ENCODE measurements around the gene CTDSP2.

The CTDSP2 gene

DNA sequence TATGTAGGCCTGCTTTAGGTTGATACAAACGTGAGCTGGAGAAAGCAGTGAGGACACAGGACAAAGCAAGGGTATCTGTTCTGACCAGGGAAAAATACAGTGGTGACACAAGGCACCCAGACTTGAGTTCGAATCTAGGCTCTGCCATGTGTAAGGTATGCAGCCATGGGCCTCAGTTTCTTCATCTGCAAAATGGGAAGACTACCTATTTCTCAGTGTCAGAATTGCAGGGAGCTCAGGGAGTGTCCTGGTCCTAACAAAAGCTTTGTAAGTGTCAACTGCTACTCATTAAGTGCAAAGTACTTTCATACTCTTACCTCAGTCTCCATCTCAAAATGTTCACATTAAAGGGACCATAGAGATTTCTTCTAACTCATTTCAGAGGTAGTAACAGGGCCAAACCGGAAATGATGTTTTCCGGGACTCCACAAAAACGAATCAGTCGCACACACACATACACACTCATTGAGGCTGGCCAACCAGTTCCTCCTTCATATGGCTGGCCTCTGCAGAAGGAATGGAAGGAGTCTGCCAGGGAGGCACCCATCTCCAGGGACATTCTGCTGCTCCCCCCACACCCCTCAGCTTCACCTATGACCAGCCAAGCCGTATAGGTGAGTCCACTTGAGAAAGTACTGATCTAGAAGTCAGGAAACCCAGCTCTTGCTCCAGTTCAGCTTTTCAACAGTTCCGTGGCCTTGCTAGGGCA is 7.8 kb downstream of the CTDSP2 start:
- no peak for TF ChIP-seq CEBPB (IDR thresholded peaks at IDR 0.05)
- TF ChIP-seq NFIC (IDR thresholded peaks at IDR 0.05) = no peak
- TF ChIP-seq EP300 (IDR thresholded peaks at IDR 0.05; ENCODE audit: borderline replicate concordance) = no peak
- no peak for TF ChIP-seq REST (IDR thresholded peaks at IDR 0.05; ENCODE audit: low read depth)
- no peak for TF ChIP-seq TAF1 (IDR thresholded peaks at IDR 0.05; ENCODE audit: low read depth)
- no peak for TF ChIP-seq TCF12 (IDR thresholded peaks at IDR 0.05; ENCODE audit: low read depth)

DNA sequence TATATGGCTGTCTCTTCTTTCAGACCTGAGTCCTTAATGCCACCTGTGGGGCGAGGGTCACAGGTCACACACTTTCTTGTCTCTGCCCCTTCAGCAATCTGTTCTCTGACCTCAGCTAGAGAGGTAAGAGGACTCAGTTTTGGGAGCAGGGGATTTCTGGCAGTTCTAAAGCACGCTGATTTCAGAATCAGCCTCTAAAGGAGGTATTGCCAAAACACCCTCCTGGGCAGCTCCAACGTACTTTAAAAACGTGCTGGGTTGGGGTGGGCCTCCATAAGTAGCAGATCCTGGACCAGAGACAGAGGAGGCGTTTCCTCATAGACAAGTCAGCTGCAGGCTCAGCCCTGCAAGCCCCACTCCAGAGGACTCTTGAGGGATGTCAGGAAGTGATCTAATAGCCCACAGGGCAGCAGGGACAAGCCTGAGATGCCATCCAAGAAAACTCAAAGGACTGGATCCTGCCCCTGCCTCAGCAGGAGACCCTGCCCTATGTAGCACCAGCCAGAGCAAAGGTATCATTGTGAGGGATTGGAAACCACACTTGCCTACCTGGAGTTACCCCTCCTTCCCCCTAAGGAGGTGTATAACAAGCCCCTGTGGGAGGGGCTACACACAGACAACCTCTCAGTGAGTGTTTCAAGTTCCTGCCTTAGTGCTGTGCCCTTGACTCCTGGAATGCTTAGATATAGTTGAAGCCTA is 8.5 kb downstream of the CTDSP2 start:
- no peak for TF ChIP-seq YY1 (IDR thresholded peaks at IDR 0.05; ENCODE audit: low read depth)
- no peak for TF ChIP-seq NFIC (IDR thresholded peaks at IDR 0.05)
- TF ChIP-seq, protein P1, sequence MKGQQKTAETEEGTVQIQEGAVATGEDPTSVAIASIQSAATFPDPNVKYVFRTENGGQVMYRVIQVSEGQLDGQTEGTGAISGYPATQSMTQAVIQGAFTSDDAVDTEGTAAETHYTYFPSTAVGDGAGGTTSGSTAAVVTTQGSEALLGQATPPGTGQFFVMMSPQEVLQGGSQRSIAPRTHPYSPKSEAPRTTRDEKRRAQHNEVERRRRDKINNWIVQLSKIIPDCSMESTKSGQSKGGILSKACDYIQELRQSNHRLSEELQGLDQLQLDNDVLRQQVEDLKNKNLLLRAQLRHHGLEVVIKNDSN (IDR thresholded peaks at IDR 0.05) = no peak
- TF ChIP-seq TCF12 (IDR thresholded peaks at IDR 0.05; ENCODE audit: low read depth) = no peak
- no peak for TF ChIP-seq CREB1 (IDR thresholded peaks at IDR 0.05; ENCODE audit: low read depth)
- TF ChIP-seq TEAD4 (IDR thresholded peaks at IDR 0.05) = no peak
- no peak for TF ChIP-seq FOXM1 (IDR thresholded peaks at IDR 0.05; ENCODE audit: borderline replicate concordance, low read depth)
- no peak for TF ChIP-seq TAF1 (IDR thresholded peaks at IDR 0.05; ENCODE audit: low read depth)
- TF ChIP-seq RAD21 (IDR thresholded peaks at IDR 0.05; ENCODE audit: low read depth) = no peak
- no peak for TF ChIP-seq EP300 (IDR thresholded peaks at IDR 0.05; ENCODE audit: borderline replicate concordance)
- TF ChIP-seq ZBTB7A (IDR thresholded peaks at IDR 0.05; ENCODE audit: low read depth) = no peak
- no peak for TF ChIP-seq CEBPB (IDR thresholded peaks at IDR 0.05)
- TF ChIP-seq EGR1 (IDR thresholded peaks at IDR 0.05) = no peak
- no peak for TF ChIP-seq MAX (IDR thresholded peaks at IDR 0.05)
- TF ChIP-seq REST (IDR thresholded peaks at IDR 0.05; ENCODE audit: low read depth) = no peak

GRCh38 chr12:57836442-57837375 is 9.8 kb downstream of the CTDSP2 start:
- TF ChIP-seq REST (IDR thresholded peaks at IDR 0.05; ENCODE audit: low read depth) = no peak
- no peak for TF ChIP-seq ZBTB7A (IDR thresholded peaks at IDR 0.05; ENCODE audit: low read depth)
- TF ChIP-seq YY1 (IDR thresholded peaks at IDR 0.05; ENCODE audit: low read depth) = peak; percentile 80
- TF ChIP-seq TCF12 (IDR thresholded peaks at IDR 0.05; ENCODE audit: low read depth) = peak; percentile 92; the same call in 1 of the 2 replicates
- peak; percentile 93 for TF ChIP-seq NFIC (IDR thresholded peaks at IDR 0.05)
- TF ChIP-seq EP300 (IDR thresholded peaks at IDR 0.05; ENCODE audit: borderline replicate concordance) = peak; percentile 39; the same call in 1 of the 2 replicates
- no peak for TF ChIP-seq FOXM1 (IDR thresholded peaks at IDR 0.05; ENCODE audit: borderline replicate concordance, low read depth)
- no peak for TF ChIP-seq EGR1 (IDR thresholded peaks at IDR 0.05)
- TF ChIP-seq CEBPB (IDR thresholded peaks at IDR 0.05) = no peak
- TF ChIP-seq, protein P1 (IDR thresholded peaks at IDR 0.05) = peak; percentile 37; the same call in 1 of the 2 replicates
- TF ChIP-seq RAD21 (IDR thresholded peaks at IDR 0.05; ENCODE audit: low read depth) = peak; percentile 9; the same call in 1 of the 2 replicates
- peak; percentile 70 for TF ChIP-seq TEAD4 (IDR thresholded peaks at IDR 0.05)
- peak; percentile 43 for TF ChIP-seq MAX (IDR thresholded peaks at IDR 0.05)
- no peak for TF ChIP-seq CREB1 (IDR thresholded peaks at IDR 0.05; ENCODE audit: low read depth)
- TF ChIP-seq TAF1 (IDR thresholded peaks at IDR 0.05; ENCODE audit: low read depth) = peak; percentile 30; the same call in 1 of the 2 replicates

Measured in Ishikawa (cell line).